HL-60 (cell line): ENCODE data around the gene ASPRV1.

Experiments used
- DNase-seq, 2 experiments: peaks; one replicate each; pipeline ENCODE4 v3.0.0-alpha.2; 2010 to 2020; ENCODE audit warnings: low read depth in 1 of 2, low spot score in 1 of 2
- H3K27ac ChIP-seq: fragments of 250-450 bp; sonication (Bioruptor Pico); replicated peaks from 2 replicates; pipeline ENCODE4 v1.5.1; 2020; ENCODE audit warnings: mild to moderate bottlenecking, moderate library complexity
- H3K27me3 ChIP-seq: fragments of 250-450 bp; sonication (Bioruptor Pico); 2 replicates; pipeline ENCODE4 v1.5.1; 2021; ENCODE audit warnings: mild to moderate bottlenecking, moderate library complexity; ENCODE audit not compliant: insufficient read depth, poor library complexity, severe bottlenecking
- H3K4me3 ChIP-seq: replicated peaks from 2 replicates; pipeline ENCODE4 v1.5.1; 2011; ENCODE audit warnings: mild to moderate bottlenecking, control low read depth, low read length; ENCODE audit not compliant: insufficient read depth
- CTCF ChIP-seq: IDR thresholded peaks from one replicate; pipeline ENCODE4 v1.5.1; 2011; ENCODE audit warnings: low read length, control low read depth, inconsistent platforms; ENCODE audit not compliant: insufficient read depth
- GABPA ChIP-seq: IDR thresholded peaks from 2 replicates; pipeline ENCODE4 v1.6.1; 2012; ENCODE audit warnings: low read depth
- POLR2AphosphoS5 ChIP-seq: IDR thresholded peaks from 2 replicates; pipeline ENCODE4 v1.6.1; 2012; ENCODE audit warnings: low read depth
- REST ChIP-seq: IDR thresholded peaks from 2 replicates; pipeline ENCODE4 v1.6.1; 2012; ENCODE audit warnings: low read depth; ENCODE audit not compliant: insufficient replicate concordance
- SPI1 ChIP-seq: IDR thresholded peaks from 2 replicates; pipeline ENCODE4 v1.6.1; 2012; ENCODE audit warnings: low read depth, mild to moderate bottlenecking, borderline replicate concordance

The ASPRV1 gene

GRCh38 chr2:69948963-69949645 is 12.3 kb downstream of the ASPRV1 start:
- TF ChIP-seq CTCF (no peak), POLR2AphosphoS5 (no peak), REST (no peak), GABPA (no peak)
- no peak for DNase-seq
- Histone ChIP-seq H3K27ac (no peak overlapping the region), H3K4me3 (no peak overlapping the region), H3K27me3 (no peaks in the 10 kb centered on the region)

GRCh38 chr2:69948032-69948962 is 13.1 kb downstream of the ASPRV1 start:
- Histone ChIP-seq H3K27ac (peak overlapping the region; percentile 95), H3K27me3 (no peaks in the 10 kb centered on the region), H3K4me3 (no peak overlapping the region)
- no peak for DNase-seq
- TF ChIP-seq CTCF (no peak), SPI1 (no peak), POLR2AphosphoS5 (no peak), GABPA (no peak), REST (no peak)

- DNase-seq = no peak
- H3K27me3 ChIP-seq = no peaks in the 10 kb centered on the region
- no peak overlapping the region for H3K4me3 ChIP-seq
- peak overlapping the region; percentile 95 for H3K27ac ChIP-seq
- TF ChIP-seq CTCF (no peak), GABPA (no peak), SPI1 (no peak), POLR2AphosphoS5 (no peak), REST (no peak)
These were observed 14.0 kb downstream of the ASPRV1 start for GRCh38 chr2:69947325-69947931.
